Activated CD8-positive, alpha-beta memory T cell treated with anti-CD3 and anti-CD28 coated beads, Interleukin-2, amount 50 U/mL, for 24 hours (primary cell): ENCODE measurements around the gene STK10.
"Not testable (repeated sequence)": the region's sequence is repeated elsewhere in the genome, so short reads cannot be mapped to it uniquely, and the experiment has no call there.

Source experiments
- DNase-seq: peaks from one replicate; pipeline ENCODE4 v3.0.0-alpha.2; 2020; ENCODE audit errors: extremely low read depth

Gene STK10

DNA sequence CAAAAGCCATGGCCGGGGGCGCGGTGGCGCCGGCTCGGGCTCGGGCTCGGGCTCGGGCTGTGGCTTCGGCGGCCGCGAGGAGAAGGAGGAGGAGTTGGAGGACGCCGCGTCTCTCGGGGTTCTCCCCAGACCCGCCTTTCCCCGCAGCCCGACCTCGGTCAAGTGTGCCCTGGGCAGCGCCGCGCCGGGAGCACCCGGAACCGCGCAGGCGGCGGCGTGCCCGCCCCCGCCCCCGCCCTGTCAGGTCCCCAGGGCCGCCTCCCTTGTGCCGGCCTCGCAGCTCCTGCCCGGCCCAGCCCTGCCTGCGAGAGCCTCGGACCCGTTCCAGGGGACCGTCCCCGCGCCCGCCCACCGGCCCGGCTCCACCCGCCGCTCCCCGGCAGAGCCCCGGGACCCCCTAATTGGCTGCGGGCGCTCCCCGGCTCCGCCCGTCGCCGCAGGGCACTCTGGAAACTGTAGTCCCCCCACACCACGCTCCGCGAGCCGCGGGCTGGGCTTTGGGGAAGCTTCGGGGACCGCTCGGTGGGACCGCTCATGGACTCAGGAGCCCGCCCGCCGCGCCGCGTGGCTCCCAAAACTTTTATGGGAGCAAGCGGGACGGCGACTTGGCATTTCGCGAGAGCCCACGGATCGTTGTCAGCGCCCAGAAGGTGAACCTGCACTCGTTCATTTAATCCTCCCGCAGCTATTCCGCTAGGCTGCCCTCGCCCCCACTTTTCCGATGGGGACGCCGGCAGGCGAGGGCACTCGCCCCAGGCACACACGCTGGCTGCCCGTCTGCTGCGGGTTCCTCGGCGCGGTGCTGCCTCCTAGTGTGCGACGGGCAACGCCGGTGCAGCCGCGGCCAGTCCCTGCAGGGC lies at the start of gene STK10:
Gene STK10, minus strand, starts transcription at position 192 of the 860 bp plus-strand sequence. Its CDS starts 182 bp downstream, at position 10.
- DNase-seq: peak; percentile 77

DNA sequence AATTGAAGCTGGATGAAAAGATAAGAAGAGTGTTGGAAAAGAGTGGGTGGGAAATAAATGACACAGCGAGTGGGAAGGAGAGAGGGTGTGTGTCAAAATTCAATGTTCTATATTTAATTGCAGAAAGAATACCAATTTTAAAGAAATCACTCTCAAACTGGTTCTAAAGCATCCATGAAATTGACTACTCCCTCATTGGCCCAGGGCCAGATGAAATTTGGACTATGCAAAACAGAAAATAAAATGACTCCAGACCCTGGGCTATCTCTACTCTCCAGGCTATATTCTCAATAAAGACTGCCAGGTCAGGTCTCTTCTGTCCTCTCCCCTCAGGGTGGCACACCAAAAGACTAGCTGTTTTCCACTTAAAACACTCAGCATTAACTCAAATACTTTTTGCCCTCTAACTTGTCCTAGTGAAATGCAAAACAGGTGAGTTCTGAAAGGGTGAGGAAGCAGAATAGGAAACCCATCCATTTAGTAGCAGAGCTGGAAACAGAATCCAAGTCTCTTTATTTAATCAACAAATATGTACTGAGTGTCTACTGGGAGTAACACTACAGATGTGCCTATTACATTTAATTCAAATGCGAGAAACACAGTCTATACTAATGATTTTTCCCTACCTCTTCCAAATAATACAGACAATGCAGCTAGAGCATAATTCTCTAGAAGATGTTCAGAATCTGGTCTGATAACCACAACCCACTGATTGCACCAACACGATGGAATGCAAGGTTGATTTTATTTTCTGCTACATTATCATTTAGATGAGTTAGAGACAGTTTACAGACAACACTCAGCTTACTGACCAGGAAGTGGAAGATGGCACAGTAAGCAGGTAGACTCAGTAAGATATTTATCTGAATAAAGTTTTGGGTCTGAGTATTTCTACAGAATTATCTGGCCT lies 48.1 kb upstream of the STK10 start:
- no peak for DNase-seq

GRCh38 chr5:172235132-172235780 lies 47.2 kb upstream of the STK10 start:
- no peak for DNase-seq

DNA sequence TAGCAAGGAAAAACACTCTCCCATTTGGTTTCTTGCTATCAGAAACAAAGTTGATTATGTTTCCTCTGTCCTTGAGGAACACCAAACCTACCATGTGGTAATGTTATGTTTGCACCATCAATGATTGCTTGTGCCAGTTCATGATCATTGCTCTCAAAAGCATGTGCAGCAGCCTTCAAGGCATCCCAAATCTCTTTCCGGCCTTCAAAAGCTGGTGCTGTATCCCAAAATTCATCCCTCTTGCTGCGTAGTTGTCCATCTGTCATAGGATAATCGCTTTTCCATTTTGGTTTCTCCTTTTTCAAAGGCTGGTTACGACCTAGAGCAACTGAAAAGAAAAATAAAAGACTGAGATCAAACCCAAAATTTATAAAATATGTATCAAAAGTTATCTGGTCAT lies 46.0 kb upstream of the STK10 start:
- no peak for DNase-seq

GRCh38 chr5:172229904-172230303 lies 41.9 kb upstream of the STK10 start:
- no peak for DNase-seq

- DNase-seq: no peak
Measured at GRCh38 chr5:172224996-172225395, 37.0 kb upstream of the STK10 start.

- no peak for DNase-seq
Measured at GRCh38 chr5:172223901-172224873, 36.2 kb upstream of the STK10 start.

DNA sequence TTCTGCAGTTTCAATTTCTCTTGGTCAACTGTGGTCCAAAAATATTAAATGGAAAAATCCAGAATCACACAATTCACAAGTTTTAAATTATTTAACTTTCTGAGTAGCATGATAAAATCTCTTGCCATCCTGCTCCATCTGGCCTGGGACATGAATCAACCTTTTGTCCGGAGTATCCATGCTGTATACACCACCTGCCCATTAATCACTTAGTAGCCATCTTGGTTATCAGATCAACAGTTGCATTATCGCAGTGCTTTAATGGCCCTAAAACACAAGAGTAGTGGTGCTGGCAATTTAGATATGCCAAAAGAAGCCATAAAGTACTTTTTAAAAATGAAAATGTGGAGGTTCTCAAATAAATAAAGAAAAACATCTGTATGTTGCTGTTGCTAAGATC lies 31.3 kb upstream of the STK10 start:
- no peak for DNase-seq

DNA sequence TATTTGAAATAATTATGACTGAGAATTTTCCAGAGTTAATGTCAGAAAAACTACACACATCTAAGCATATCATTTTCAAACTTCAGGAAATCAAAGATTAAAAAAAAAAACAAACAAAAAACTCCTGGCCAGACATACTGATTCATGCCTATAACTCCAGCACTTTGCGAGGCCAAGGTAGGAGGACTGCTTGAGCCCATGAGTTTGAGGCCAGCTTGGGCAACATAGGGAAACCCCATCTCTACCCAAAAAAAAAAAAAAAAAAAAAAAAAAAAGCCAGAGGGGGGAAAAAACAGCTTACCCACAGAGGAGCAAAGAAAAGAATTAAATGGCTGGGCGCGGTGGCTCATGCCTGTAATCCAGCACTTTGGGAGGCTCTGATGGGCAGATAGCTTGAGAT lies 28.3 kb upstream of the STK10 start:
- no peak for DNase-seq

DNA sequence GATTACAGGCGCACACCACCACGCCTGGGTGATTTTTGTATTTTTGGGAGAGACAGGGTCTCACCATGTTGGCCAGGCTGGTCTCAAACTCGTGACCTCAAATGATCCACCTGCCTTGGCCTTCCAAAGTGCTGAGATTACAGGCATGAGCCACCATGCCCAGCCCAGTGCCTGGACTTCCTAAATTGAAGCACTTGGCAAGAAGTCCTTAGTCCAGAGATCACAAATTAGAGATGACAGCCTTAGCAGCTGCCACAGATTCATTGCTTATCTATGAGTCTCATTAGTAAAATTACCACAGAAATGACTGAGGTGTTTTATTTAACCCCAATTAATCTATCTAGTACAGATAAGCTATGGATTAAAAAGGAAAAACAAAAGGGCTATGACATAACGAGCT lies 25.1 kb upstream of the STK10 start:
- DNase-seq: no peak

DNA sequence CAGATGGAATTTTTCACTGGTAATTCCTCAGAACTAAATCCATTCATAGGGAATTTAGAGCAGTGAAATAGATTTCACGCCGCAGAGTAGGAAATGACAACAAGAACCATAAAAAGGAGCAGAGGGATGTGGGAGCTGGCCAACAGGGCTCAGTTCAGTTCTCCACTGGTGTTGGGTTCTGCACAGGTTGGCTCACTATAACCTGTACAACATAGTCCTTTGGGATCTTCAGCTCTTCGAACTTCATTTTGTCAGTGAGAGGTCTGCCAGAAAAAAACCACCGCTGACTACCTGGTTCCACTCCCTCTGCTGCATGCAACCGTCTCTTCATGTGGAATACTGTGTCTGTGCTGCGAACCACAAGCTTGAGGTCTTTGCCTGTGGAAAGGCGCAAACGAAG lies 23.7 kb upstream of the STK10 start:
- DNase-seq: no peak

DNA sequence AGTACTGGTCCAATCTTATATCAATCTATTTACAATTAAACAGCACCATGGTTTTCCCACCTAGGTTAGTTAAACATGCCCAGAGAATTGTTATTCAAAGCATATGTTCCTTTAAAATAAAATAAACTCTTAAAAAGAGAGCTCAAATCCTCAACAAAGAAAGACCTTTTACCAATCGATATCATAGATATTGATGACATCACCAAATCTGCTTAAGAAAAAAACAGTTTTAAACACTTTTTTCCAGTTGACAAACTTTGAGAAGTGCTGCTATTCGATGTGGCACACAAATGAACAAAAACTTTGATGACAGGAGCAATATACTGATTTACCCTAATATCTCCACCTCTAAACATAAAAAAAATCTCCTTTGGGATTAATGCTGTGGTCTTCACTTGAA lies 21.7 kb upstream of the STK10 start:
- no peak for DNase-seq

- no peak for DNase-seq
Measured at GRCh38 chr5:172207511-172207910, 19.5 kb upstream of the STK10 start.

GRCh38 chr5:172205984-172206383 lies 18.0 kb upstream of the STK10 start:
- not testable (repeated sequence) for DNase-seq

DNA sequence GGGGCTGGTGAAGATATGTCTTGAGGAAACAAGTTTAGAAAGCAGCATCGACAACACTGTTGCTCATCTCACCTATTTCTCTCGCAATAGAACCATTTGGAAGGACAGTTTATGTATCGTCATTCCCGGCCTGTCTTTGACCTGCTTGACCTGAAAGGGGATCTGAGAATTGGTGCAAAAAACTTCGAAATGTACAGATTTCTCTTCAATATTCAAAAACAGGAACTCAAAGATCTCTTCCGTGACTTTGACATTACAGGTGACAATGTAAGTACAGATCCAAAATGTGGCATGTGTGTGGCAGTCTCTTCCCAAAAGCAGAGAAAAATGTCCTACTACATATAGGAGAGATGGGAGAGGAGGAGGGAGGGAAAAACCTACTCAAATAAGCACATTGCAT lies 12.5 kb upstream of the STK10 start:
- no peak for DNase-seq

DNA sequence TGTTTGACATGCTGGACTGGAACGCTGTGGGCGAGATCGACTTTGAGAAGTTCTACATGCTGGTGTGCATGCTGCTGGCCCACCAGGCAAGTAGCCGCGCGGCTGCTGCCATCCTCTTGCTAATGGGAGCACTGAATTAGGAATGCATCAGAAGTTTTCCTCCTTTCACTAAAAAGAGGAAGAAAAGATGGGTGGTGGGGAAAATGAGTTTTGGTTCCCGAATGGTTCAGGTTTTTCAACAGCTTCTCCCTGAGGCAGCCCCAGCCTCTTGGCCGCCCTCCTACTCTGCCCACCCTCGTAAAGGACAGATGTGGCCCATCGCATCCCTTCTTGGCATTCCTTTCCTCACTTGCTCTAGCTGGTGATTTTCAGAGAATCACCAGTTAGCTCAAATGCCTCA lies 11.4 kb upstream of the STK10 start:
- DNase-seq: no peak

- not testable (repeated sequence) for DNase-seq
Measured at GRCh38 chr5:172197775-172198174, 9.8 kb upstream of the STK10 start.

- no peak for DNase-seq
Measured at GRCh38 chr5:172194985-172195774, 7.2 kb upstream of the STK10 start.

DNA sequence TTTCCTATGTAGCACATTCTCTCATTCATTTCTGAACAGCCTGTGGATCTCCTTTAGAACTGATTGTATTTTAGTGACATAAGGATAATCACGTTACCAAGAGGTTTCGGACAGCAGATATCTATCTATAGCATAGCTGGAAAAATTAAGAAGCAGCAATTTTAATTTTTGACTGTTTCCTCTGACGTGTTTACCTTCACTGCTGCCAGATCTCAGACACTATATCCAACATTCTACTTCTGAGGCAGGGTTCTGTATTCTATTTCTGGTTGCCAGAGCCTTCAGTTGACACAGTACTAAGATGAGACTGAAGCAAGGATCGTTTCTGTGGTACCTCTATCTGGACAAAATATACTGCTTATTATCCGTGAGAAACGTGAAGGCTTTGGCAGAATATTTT lies 5.8 kb upstream of the STK10 start, which contains the start of gene EFCAB9:
Gene EFCAB9, plus strand, starts transcription at position 301 of the 400 bp plus-strand sequence. Its CDS starts 1 bp downstream, at position 302.
- no peak for DNase-seq

- no peak for DNase-seq
Measured at GRCh38 chr5:172189693-172190296, 1.8 kb upstream of the STK10 start.
